GM19438 (cell line): ENCODE data around the gene POLD3.
"Not testable (repeated sequence)": the region's sequence is repeated elsewhere in the genome, so short reads cannot be mapped to it uniquely, and the experiment has no call there.

ENCODE experiments used
- ATAC-seq: cut with Tn5 transposase; IDR thresholded peaks from one replicate; pipeline ENCODE4 v1.9.1; 2021; ENCODE audit warnings: low read depth; ENCODE audit not compliant: unreplicated experiment

The POLD3 gene

DNA sequence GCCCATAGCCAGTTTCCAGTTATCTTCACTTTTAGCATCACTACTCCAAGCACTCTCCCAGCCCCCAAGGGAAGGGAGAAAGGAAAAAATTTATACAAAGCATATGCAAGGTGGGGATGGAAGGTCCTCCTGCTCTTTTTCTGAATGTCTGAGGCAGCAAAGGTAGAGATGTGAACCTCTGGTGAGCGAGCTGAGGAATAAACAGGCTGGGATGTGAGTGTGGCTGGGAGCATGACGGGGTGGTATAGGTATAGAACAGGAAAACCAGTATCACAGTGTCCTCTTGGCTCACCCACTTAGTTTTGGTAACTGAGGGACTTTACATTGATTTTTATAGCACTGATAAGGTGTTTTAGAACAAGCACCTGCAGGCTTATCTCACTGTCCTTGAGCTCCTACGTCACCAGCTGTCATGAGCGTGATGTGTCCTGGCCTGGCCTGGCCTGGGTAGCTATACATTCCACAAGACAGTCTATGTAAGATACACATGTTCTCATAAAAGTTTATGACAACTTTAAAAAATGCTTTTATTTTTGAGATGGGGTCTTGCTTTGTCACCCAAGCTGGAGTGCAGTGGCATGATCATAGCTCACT, 10.3 kb upstream of the POLD3 start:
- no peak for ATAC-seq

DNA sequence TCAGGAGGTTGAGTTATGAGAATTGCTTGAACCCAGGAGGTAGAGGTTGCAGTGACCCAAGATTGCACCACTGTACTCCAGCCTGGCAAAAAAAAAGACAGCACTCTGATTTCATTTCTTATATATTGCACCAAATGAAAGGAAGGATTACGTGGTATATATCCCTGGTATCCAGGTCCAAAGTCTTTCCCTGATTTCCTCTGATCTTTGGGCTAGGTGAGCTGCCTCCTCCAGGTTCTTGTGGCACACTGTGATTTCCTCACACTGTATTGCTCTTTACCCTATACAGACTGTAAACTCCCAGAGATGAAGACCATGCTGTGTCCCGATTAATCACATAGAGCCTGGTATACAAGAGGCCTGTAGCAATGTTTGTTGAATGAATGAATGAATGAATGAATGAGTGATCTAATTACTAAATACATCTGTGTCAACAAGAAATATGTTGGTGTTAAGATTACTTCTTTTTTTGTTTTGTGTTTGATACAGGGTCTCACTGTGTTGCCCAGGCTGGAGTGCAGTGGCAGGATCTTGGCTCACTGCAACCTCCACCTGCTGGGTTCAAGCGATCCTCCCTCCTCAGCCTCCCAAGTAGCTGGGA, 9.3 kb upstream of the POLD3 start:
- ATAC-seq = no peak

DNA sequence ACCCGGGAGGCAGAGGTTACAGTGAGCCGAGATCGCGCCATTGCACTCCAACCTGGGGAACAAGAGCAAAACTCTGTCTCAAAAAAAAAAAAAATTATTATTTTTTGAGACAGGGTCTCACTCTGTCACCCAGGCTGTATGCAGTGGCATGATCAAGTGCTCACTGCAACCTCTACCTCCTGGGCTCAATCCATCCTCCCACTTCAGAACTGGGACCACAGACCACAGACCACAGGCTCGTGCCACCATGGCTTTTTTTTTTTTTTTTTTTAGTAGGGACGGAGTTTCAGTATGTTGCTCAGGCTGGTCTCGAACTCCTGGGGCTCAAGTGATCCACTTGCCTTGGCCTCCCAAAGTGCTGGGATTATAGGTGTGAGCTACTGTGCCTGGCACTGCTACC, 1.9 kb upstream of the POLD3 start:
- not testable (repeated sequence) for ATAC-seq

DNA sequence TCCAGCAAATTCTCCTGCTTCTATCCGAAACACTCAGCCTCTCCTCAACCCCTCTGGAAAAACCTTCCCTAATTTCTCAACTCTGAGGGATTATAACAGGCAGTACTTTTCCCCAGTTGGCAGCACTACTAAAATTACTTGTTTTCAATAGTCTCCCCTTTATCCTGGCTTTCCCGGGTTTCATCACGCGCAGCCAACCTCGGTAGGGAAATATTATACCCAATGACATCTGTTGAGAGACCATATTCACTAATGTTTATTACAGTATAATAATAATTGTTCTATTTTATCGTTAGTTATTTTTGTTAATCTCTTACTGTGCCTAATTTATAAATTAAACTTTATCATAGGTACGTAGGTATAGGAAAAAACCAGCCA, 330 bp upstream of the POLD3 start:
- ATAC-seq = no peak

DNA sequence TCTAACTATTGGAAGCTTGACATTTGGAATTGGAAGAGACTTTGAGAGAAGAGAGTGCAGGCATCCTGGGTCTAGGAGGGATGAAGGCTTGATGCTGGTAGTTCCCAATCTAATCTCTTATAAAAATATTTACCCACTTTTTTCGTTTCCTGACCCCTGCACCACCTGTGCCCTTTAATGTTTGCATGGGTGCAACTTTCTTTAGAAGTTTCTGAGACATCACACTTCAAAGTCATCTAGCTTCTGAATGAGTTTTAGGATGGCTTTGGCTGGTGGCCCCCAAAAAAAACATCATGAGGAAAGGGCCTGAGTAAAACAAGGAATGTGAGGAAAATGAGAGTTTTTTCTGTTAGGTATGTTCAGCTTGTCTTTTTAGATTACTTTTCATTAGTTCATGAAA, 1.1 kb downstream of the POLD3 start:
- ATAC-seq = no peak

DNA sequence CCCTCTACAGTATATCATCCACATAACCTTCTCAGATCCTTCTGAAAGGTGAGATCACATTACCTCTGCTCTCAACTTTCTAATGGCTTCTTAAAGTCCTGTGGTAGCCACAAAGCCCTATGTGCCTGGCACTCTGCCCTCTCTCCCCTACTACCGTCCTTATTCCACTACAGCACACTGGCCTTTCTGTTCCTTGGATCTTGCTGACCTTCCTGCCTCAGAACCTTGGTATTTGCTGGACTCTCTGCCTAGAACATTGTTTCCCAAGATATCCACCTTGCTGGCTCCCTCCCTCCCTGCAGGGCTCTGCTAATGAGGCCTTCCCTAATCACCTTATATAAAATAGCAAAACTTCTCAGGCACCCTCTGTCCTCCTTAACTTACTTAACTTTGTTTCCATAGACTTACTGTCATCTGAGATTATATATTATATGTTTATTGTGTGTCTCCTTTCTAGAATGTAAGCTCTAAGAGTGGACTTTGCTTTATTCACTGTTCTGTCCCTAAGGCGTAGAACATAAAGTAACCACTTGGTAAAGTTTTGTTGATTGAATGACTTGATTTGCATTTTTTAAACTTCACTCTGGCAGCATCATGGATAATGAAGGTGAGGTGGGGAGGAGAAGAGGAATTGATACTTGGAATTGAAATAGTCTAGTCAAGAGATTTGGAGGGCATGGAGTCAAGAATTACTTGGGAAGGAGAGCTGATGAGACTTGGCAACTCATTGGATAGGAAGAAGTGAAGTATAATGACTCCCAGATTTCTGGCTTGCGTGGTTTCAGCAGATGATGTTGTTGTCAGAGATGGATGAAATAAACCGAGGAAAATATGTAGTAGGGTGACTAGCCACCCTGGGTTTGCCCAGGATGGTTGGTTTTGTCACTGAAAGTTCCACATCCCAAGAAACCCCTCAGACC, 10.5 kb downstream of the POLD3 start:
- ATAC-seq = no peak

DNA sequence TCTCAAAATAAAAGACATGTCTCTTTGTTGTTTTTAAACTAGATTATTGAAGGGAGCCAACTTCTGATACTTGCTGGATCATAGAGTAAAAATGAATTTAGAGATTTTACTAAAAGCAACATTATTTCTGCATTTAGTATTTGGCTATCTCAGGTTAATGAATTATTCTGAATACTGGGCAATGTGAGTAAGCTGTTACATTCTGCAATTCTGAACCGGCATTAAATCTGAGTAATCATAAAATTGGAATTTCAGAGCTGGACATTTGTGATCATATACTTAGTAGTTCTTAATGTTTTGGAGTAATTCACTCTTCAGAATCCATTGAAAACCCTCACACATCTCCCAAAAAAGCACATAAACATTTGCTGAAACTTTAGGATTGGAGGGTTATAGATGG, 11.5 kb downstream of the POLD3 start:
- ATAC-seq = no peak

DNA sequence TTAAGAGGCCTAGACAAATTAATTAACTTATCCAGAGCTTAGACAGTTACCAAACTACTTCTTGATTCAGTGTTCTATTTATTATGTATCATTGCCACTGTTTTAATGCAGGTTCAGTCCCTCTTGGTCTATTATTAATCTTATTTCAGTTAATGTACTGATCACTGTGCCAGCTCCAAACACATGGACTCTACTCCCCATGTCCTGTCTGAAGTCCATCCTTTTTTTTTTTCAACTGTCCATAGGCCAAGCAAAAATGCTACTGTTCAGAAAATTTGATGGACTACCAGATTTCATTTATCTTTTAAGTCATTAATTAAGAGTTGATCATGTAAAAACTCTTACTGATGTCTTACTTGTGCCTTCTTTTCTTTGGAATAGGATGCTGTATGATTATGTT, 11.9 kb downstream of the POLD3 start:
- no peak for ATAC-seq

DNA sequence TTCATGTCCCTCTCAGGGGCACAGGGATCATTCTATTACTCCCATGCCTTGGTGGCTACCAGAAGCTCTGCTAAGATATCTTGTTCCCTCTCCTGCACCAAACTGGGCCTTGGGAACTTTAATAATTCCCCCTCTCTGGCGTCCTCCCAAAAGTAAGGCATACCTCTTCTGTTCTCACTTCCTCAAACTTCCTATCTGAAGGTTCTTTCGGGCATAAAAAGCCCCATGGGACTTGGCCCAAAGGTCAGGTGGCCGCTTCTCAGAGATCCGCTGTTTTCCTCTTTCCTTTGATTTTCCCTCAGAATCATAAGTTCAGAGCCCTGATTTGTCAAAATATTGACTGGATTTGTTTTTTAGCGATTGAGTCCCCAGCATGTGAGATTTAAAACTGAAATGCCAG, 13.0 kb downstream of the POLD3 start:
- ATAC-seq = no peak

DNA sequence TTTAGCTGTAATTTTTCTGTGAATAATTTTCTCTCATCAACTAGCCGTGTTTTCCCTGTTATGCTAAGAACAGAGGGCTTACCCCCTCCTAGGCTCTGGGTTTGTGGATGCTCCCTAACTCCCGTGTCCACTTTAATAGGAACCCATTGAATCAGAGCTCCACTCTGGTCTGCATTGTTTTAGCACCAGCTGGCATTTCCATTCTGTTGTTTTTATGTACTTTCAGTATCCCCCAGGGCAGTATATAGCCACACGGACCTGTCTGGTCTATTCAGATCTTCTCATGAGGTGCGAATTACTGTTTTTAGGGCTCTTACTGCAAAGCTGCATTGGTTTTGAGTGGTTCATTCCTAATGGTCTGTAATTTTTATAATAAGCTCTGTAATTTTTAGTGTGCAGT, 16.0 kb downstream of the POLD3 start:
- ATAC-seq = no peak

DNA sequence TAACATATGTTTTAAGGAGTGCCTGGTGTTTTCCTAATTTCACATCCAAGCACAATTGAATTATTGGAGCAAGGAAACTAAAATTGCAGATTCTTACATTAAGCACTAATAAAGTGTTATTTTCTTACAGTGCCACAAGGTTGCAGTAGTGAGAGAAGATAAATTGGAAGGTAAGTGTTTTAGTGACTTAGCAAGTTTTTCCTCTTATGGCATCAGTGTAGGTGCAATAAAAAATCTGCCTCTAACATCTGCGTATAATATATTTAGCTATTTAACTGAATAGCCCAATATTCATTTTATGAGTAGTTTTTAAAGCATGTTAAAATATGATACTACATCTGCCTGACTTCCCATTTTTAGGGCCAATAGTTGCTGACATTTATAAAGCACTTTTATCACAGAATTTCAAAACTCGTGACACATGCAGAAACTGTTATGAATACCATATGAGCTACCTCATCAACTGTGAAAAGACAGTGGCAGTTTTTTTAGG, 19.0 kb downstream of the POLD3 start:
- no peak for ATAC-seq

DNA sequence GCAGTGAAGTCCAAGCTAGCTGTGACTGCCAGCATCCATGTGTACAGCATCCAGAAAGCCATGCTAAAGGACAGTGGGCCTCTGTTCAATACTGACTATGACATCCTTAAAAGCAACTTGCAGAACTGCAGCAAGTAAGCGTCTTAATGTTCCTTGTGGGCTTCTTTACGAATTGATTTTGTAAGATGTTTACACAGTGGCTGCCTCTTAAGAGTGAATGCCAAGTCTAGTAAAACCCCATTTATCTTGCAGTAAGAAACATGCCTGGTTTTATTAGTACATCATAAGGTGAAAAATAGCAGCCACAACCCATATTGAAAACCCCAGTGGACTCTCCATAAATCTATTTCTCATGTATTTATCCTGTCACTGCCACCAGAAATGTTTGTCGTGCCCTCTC, 20.5 kb downstream of the POLD3 start:
- no peak for ATAC-seq

DNA sequence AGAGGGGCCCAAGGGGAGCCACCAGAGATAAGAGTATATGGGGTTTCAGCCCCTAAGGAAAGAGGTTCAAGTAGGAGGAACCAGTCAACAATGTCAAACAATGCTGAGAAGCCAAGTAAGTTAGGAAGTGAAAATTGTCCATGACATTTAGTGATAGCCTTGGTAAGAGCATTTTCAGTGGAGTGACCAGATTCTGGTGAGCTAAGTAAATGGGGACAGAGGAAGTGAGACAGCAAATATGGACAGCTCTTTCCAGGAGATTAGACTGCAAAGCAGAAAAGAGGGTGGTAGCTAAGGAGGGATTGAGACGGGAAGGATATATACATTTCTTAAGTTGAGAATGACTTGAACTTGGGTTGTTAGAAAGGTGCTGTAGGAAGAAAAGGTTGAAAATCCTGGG, 22.9 kb downstream of the POLD3 start:
- ATAC-seq = no peak

DNA sequence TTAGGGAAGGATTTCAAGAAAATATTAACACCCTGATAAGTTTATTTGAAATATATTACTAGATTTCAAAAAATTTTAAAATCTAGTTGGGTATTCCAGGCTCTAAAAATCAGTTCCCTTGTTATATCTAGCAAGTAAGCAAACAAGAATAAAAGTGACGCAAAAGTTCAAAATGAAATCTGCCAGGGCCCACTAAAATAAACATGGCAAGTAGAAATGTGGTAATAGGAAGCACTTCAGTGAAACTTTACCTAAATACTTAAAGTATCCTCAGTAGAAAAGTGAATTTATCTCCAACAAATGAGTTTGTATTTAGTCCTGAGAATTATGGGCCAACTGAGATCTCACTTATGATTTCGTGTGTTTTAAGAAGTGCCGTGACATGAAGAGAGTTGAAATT, 23.6 kb downstream of the POLD3 start:
- ATAC-seq = no peak

DNA sequence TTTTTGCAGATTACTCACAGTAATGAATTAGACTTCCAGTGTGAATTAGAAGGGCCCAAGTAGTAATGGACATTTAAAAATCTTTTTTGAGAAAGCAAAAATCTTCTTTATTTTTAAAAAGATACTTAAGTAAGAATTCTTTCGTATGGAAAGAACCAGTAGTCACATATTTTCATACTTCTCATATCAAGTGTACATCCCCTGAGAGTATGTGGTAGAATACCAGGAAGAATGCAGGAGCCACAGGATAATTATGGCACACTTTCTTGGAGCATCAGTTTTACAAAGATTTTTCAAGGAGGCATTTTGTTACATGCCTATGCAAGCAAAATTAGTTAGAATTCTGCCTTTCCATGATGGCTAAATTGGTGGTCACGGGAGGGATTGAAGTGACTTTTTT, 28.1 kb downstream of the POLD3 start:
- ATAC-seq = no peak

DNA sequence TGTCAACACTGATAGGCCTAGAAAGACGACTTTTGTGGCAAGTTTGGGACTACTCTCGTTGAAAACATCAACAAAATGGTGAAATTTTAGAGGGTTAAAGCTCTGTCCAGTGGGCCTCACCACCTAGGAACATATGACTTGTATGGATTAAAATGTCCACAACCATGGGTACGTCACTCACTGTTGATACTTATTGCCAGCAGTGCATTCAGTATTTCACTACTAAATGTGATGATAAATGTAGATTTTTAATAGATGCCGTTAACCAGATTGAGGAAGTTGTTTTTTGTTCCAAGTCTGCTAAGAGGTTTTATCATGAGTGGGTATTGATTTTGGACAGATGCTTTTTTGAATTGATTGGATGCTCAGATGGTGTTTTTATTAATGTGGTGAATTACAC, 33.7 kb downstream of the POLD3 start:
- ATAC-seq = no peak

DNA sequence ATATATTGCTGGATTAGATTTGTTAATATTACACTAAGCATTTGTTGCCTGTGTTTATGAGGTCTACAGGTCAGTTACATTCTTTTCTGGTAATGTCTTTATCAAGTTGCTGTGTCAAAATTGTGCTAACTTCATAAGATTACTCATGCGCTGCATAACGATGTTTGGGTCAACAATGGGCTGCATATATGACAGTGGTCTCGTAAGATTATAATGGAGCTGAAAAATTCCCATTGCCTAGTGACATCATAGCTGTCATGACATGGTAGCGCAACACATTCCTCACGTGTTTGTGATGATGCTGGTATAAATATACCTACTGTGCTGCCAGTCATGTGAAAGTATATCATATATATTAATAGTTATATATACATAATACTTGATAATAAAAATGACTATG, 34.2 kb downstream of the POLD3 start:
- ATAC-seq = no peak

DNA sequence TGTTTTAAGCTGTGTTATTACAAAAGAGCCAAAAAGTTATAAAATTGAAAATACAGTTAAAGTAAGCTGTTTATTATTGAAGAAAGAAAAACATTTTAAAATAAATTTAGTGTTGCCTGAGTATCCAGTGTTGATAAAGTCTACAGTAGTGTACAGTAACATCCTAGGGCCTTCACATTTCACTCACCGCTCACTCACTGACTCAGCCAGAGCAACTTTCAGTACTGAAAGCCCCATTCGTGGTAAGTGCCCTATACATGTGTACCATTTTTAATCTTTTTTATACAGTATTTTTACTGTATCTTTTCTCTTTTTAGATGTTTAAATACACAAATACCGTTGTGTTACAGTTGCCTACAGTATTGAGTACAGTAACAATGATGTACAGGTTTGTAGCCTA, 35.0 kb downstream of the POLD3 start:
- no peak for ATAC-seq

DNA sequence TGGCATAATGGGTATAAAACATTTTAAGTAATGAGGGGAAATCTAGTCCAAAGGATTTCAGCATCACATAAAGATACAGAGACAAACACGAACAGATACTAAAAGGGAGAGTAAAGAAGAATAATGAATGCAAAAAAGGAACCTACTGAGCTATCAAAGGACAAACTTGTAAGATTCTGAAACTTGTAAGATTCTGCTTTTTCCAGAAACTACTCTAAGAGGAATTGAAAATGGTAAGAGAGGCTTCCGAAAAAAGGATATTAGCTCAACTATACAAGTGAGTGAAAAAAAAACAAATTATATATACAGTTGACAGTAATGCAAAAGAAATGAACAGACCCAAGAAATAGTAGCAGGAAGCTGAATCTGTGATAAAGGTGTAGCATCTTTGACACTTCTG, 37.7 kb downstream of the POLD3 start:
- no peak for ATAC-seq

DNA sequence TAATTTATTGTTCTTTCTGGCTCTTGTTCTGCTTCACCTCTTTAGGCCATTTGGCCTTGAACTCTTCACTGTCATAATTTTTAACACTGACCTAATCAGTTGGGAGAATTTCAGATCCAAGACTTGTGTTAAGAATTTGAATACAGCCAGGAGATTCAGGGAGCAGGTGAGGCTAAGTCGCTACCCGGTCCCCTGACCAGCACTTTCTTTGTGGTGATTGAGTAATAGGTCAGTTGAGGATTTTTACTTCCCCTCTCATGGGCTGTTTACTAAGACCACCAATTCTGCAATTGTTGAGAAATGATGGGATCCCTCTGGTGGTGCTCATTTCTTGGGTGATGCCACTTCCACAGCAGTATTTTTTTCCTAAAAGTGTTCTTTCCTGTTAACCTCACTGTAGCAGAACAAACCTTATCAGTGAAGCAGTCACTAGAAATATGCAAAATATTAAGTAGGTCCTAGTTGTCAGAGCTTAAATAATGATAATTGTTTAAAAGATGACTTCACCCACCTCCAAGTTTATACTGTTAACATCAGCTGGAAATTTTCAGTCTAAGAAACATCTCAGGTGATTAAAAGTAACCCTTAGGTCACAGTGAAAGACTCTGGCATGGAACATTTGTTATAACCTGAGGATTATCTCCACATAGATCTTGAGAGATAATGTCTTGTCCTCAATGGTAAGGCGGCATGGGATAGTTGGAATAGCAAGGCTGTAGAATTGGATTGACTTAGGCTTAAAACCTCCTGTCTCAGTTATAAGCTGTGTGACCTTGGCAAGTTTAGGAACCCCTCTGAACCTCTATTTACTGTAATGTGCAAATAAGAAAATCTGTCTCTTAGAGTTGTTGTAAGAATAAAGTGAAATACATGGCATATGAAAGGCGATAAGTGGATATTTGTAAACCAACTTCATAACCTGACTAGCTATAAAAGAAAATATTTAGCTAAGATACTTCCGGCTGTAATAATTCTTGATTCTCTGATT, 41.3 kb downstream of the POLD3 start:
- no peak for ATAC-seq

DNA sequence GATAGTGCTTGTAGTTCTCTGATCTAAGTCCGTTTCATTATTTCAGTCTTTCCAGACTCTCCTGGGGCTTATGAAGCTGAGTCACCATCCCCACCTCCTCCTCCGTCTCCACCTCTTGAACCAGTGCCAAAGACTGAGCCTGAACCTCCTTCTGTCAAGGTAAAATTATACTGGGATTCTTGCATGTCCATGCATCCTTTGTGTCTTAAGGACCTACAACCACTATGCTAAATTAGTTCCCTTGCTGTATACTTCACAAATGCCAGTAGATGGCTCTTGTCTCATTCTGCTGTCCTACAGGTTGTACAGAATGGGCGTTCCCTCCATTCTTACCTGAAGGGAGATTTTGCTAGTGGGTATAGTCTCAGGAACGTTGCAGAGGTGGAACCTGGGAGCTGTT, 42.2 kb downstream of the POLD3 start:
- ATAC-seq = no peak
